Measurements from ENCODE around the gene FAAP100.
"Not testable (repeated sequence)": the region's sequence is repeated elsewhere in the genome, so short reads cannot be mapped to it uniquely, and the experiment has no call there.

FAAP100 gene

GRCh38 chr17:81552244-81553017, at the start of gene FAAP100:
TSS of gene FAAP100 (minus strand) at chr17:81552353. CDS start at chr17:81552330, 23 bp downstream.
- DNase-seq = peak; percentile 77

- DNase-seq = peak; percentile 14
These were observed 49.5 kb upstream of the FAAP100 start for GRCh38 chr17:81601525-81602120.

GRCh38 chr17:81599719-81600486, 47.8 kb upstream of the FAAP100 start:
- DNase-seq = no peak

- DNase-seq = no peak
These were observed 41.1 kb upstream of the FAAP100 start for GRCh38 chr17:81593105-81593871.

- no peak for DNase-seq
These were observed 39.8 kb upstream of the FAAP100 start for GRCh38 chr17:81591971-81592370.

- DNase-seq = no peak
These were observed 38.0 kb upstream of the FAAP100 start for GRCh38 chr17:81590121-81590520.

- no peak for DNase-seq
These were observed 37.5 kb upstream of the FAAP100 start for GRCh38 chr17:81589612-81590011.

GRCh38 chr17:81586096-81586495, 33.9 kb upstream of the FAAP100 start:
- DNase-seq = no peak

GRCh38 chr17:81584771-81585170, 32.6 kb upstream of the FAAP100 start:
- DNase-seq = not testable (repeated sequence)

GRCh38 chr17:81583589-81584342, 31.6 kb upstream of the FAAP100 start:
- DNase-seq = no peak

GRCh38 chr17:81582749-81583148, 30.6 kb upstream of the FAAP100 start:
- no peak for DNase-seq

- no peak for DNase-seq
These were observed 30.2 kb upstream of the FAAP100 start for GRCh38 chr17:81582341-81582740.

- no peak for DNase-seq
These were observed 29.6 kb upstream of the FAAP100 start for GRCh38 chr17:81581758-81582157.

- DNase-seq = no peak
These were observed 28.3 kb upstream of the FAAP100 start for GRCh38 chr17:81580481-81580880.

GRCh38 chr17:81579821-81580321, 27.7 kb upstream of the FAAP100 start:
- no peak for DNase-seq

- DNase-seq = no peak
These were observed 27.1 kb upstream of the FAAP100 start for GRCh38 chr17:81579298-81579697.

GRCh38 chr17:81578561-81579225, 26.5 kb upstream of the FAAP100 start:
- DNase-seq = no peak

GRCh38 chr17:81578038-81578441, 25.9 kb upstream of the FAAP100 start:
- no peak for DNase-seq

GRCh38 chr17:81577278-81578000, 25.3 kb upstream of the FAAP100 start:
- DNase-seq = no peak

- DNase-seq = no peak
These were observed 24.6 kb upstream of the FAAP100 start for GRCh38 chr17:81576621-81577277.
